Mesothelial cell of epicardium (in vitro differentiated cells): ENCODE data around the gene TMEM100. TPM values are rescaled to one million over a fixed set of nuclear protein-coding genes. Genes with fewer than 3 reads are reported as not detected.
A peak's percentile ranks its signal among the peaks of the same experiment; 100 is the strongest.

Source experiments
- DNase-seq, 2 experiments: peaks; one replicate each; pipeline ENCODE4 v3.0.0; 2021; ENCODE audit warnings: low spot score in 2 of 2; ENCODE audit not compliant: unreplicated experiment in 2 of 2
- H3K27ac Mint-ChIP-seq: 2 replicates; pipeline ENCODE4 v1.8.0; 2021; ENCODE audit warnings: mixed read lengths
- H3K27me3 Mint-ChIP-seq: 2 replicates; pipeline ENCODE4 v1.8.0; 2021; ENCODE audit warnings: low read depth, mixed read lengths
- H3K36me3 Mint-ChIP-seq: 2 replicates; pipeline ENCODE4 v1.8.0; 2021; ENCODE audit warnings: mixed read lengths
- H3K4me1 Mint-ChIP-seq: 2 replicates; pipeline ENCODE4 v1.8.0; 2021; ENCODE audit warnings: mixed read lengths
- H3K4me3 Mint-ChIP-seq: 2 replicates; pipeline ENCODE4 v1.8.0; 2021; ENCODE audit warnings: mild to moderate bottlenecking, moderate library complexity, mixed read lengths
- H3K9me3 Mint-ChIP-seq: 2 replicates; pipeline ENCODE4 v1.8.0; 2021; ENCODE audit warnings: mixed read lengths
- CTCF ChIP-seq: fragments of 200-600 bp; sonication (generic); IDR thresholded peaks from one replicate; pipeline ENCODE4 v1.5.0; 2021; ENCODE audit warnings: antibody characterized with exemption; ENCODE audit not compliant: unreplicated experiment
- total RNA-seq: library from RNA; stranded (reverse); gene quantifications from 3 replicates; pipeline ENCODE4 v1.2.1, GENCODE V29; 2021

The TMEM100 gene
- total RNA-seq, 1 donor from 2014 or later: 5.1 TPM

GRCh38 chr17:55758171-55758570 is 35.5 kb upstream of the TMEM100 start:
- no peak for TF ChIP-seq CTCF
- Mint-ChIP-seq H3K4me1 (peaks cover 2% of the 10 kb centered on the region), H3K4me3 (no peak overlapping the region), H3K27me3 (no peaks in the 10 kb centered on the region), H3K36me3 (peaks cover 9% of the 10 kb centered on the region), H3K9me3 (no peaks in the 10 kb centered on the region), H3K27ac (no peak overlapping the region)
- no peak for DNase-seq

- Mint-ChIP-seq H3K9me3 (no peaks in the 10 kb centered on the region), H3K4me3 (no peak overlapping the region), H3K4me1 (peaks cover 5% of the 10 kb centered on the region), H3K36me3 (peaks cover 9% of the 10 kb centered on the region), H3K27me3 (no peaks in the 10 kb centered on the region), H3K27ac (no peak overlapping the region)
- TF ChIP-seq CTCF: no peak
- DNase-seq: no peak
Observed at GRCh38 chr17:55757659-55758058, 35.0 kb upstream of the TMEM100 start.

GRCh38 chr17:55756689-55757088 is 34.0 kb upstream of the TMEM100 start:
- no peak overlapping the region for H3K4me3 Mint-ChIP-seq
- peaks cover 9% of the 10 kb centered on the region for H3K36me3 Mint-ChIP-seq
- H3K4me1 Mint-ChIP-seq: peaks cover 12% of the 10 kb centered on the region
- no peak for TF ChIP-seq CTCF
- no peaks in the 10 kb centered on the region for H3K27me3 Mint-ChIP-seq
- H3K9me3 Mint-ChIP-seq: no peaks in the 10 kb centered on the region
- no peak for DNase-seq
- no peak overlapping the region for H3K27ac Mint-ChIP-seq

- Mint-ChIP-seq H3K4me3 (peak overlapping the region; percentile 87), H3K36me3 (peaks cover 9% of the 10 kb centered on the region), H3K27me3 (no peaks in the 10 kb centered on the region), H3K9me3 (peaks cover 3% of the 10 kb centered on the region), H3K4me1 (peaks cover 19% of the 10 kb centered on the region), H3K27ac (peak overlapping the region; percentile 73)
- TF ChIP-seq CTCF: no peak
- DNase-seq: no peak
Observed at GRCh38 chr17:55751720-55752250, 29.1 kb upstream of the TMEM100 start.

DNA sequence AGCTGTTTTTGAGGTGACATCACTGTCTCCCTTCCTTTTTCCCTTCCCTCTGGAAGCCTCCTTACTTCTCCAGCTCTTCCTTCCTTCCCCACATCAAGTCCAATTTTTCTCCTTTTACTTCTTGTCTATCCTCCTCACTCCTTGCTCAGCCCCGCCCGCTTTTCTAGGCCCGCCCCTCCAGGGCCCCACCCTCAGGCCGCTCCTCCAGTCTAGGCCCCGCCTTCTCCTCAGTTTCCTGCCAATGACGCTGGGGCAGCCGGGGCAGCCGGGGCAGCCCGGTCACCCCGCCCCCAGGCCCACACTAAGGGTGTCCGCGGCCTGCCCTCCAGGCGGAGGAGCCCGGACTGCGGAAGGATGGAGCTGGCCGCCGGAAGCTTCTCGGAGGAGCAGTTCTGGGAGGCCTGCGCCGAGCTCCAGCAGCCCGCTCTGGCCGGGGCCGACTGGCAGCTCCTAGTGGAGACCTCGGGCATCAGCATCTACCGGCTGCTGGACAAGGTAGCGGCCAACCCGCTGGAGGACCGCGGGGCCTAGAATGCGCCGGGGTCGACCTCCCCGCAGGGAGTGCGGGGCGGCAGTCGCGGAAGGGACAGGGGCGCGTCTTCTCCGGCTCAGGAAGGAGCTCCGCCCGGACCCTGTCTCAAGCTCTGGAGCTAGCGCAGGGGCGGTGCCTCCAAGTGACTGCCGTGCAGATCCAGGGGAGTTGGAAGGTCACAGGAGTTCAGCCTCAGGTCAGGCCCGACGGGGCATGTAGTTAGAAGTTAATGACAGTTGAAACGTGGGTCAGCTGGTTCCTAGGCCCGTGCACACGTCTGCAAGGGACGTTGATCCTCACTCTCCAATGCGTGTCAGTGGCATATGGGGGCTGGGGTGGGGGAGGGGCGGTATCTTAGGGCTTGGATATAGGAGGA is 28.3 kb upstream of the TMEM100 start, which contains the start of gene PCTP:
Gene PCTP (plus strand): TSS at position 302 of the 908 bp plus-strand sequence. CDS start 53 bp downstream, at position 355.
- peak within 1 kb of the TSS; percentile 93 for H3K27ac Mint-ChIP-seq
- peak within 1 kb of the TSS; percentile 87 for H3K4me3 Mint-ChIP-seq
- DNase-seq: peak; percentile 64 to 88
- peak; percentile 43 for TF ChIP-seq CTCF
- H3K36me3 Mint-ChIP-seq: peaks cover 9% of the 10 kb centered on the region
- H3K27me3 Mint-ChIP-seq: no peaks in the 10 kb centered on the region
- H3K4me1 Mint-ChIP-seq: peaks cover 19% of the 10 kb centered on the region
- peaks cover 3% of the 10 kb centered on the region for H3K9me3 Mint-ChIP-seq
